CD4-positive, alpha-beta T cell treated with Interleukin-4 for 4 hours (primary cell): ENCODE measurements around the gene MAD1L1.
"Not testable (repeated sequence)": the region's sequence is repeated elsewhere in the genome, so short reads cannot be mapped to it uniquely, and the experiment has no call there.

Experiments
- DNase-seq: peaks from one replicate; pipeline ENCODE4 v3.0.0-alpha.2; 2020

MAD1L1 gene

DNA sequence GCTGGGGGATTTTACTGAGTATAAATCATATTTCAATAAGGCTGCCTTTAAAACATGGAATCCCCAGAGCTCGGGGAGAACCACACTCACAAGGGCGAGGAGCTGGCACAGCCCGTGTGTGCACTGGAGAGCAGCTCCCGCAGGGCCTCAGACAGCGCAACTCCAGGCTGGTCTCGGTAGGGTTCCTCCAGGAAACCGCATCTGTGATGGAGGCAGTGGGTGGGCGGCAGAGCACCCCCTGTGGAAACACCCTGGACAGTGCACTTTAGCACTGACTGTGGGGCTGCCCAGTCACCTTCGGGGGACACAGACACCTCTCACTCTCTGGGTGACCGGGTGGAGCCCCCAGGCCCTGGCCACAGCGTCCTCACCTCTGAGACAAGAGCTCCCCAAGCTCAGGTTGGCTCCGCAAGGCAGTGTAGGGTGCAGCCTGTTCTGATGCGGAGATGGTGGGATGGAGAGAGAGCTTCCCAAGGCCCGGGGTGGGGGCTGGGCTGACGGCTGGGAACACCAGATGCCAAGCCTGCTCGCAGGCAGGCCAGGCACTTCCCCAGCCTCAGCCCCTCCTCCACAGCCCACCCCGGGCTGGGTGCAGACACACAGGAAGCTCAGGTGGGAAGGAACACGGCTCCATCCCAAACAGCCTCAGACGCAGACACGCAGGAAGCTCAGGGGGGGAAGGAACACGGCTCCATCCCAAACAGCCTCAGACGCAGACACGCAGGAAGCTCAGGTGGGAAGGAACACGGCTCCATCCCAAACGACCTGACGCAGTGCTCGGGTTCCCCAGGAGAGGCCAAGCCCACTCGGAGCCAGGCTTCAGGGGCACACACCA lies 224.4 kb downstream of the MAD1L1 start:
- DNase-seq = no peak

DNA sequence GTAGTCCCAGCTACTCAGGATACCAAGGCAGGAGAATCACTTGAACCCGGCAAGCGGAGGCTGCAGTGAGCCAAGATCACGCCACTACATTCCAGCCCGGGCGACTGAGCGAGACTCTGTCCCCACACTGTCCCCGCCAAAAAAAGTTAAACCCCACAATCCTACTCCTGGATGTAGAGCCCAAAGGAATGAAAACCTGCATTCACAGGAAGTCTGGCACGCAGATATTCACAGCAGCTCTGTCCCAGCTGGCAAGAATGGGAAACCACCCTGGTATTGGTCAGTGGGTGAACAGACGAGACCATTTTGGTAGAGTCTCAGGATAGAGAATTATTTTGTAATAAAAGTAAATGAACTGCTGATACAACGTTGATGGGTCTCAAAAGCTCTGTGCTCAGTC lies 225.2 kb downstream of the MAD1L1 start:
- DNase-seq = no peak

DNA sequence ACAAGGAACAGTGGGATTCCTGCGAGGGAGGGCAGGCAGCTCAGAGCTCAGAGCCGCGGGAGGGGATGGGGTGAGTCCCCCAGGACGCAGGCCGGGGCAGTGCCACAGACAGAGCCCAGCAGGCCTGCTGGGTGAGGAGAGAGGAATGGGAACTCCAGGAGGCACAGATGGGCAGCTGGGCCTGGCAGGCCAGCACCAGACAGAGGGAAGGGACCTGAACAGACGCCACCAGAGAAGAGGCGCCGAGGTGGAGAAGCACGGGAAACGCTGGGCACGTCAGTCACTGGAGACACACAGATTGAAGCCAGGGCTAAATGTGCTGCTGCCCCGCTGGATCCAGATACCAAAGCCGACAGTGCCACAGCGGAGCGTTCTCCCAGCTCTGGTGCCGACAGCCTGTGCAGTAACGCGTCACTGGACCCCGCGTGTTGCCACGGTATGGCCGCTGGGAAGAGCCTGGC lies 225.8 kb downstream of the MAD1L1 start:
- DNase-seq = no peak

DNA sequence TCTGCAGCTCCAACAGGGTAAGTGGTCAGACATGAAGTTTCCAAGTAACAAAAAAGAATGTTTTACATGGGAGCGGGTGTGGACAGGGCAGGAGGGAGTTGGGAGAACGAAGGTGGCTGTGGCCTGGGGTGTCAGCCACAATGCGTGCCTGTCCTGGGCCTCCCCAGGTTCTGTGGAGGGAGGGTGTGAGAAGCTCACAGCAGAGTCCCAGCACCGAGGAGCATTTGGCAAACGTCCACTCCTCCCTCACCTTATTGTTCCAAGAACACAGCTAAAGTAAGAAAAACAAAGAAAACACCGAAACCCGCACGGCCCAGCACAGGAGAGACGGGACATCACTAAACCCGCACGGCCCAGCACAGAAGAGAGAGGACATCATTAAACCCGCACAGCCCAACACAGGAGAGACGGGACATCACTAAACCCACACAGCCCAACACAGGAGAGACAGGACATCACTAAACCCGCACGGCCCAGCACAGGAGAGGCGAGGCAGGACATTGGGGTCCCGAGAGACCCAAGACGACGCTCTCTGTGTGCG lies 226.4 kb downstream of the MAD1L1 start:
- DNase-seq = no peak

DNA sequence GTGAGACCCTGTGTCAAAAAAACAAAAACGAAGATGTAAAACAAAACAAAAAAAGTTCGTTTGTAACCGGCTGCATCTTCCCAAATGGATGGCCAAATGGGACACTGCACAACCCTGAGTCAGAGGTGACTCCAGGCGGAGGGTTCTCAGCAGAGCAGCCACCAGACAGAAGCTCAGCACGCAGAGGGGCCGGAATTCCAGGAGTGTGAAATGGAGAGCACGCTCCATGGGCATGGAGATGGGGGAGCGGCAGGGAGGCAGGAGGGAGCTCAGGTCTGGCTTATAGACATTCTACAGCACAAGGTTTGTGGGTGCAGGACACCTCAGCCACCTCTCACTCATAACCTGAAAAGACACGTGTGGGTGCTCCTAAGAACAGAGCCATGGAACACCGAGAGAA lies 227.0 kb downstream of the MAD1L1 start:
- no peak for DNase-seq

DNA sequence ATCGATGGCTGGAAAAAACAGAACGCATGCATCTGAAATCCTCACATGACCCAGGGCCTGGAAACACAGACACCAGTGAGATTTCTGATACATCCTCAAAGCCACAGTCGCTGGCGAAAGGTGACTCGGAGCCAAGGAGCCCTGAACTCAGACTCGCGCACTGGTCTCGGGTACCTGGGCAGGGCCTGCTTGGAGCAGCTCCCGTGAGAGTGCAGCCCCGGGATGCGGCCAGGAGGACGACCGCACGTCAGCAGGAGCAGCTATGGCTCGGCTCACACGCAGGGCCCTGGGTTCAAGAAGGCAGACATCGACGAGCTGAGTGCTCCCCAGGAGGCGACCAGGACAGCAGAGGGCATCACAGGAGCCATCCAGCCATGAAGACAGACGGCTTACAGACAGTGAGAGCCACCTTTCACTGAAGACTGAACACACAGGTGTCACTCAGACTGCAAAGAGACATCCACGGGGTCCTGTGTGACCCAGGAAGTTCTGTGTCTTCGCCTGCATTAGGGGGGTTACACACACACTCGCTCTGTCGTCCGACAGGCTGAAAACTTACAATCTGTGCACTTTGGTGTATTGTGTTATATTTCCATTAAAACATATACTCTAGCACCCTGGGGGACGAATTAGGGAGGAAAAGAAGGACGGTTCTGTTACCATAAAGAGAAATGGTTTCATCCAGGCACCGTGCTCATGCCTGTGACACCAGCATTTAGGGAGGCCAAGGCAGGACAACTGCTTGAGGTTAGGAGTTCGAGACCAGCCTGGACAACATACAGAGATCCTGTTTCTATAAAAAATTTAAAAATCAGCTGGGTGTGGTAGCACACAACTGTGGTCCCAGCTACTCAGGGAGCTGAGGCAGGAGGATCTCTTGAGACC lies 227.7 kb downstream of the MAD1L1 start:
- no peak for DNase-seq

DNA sequence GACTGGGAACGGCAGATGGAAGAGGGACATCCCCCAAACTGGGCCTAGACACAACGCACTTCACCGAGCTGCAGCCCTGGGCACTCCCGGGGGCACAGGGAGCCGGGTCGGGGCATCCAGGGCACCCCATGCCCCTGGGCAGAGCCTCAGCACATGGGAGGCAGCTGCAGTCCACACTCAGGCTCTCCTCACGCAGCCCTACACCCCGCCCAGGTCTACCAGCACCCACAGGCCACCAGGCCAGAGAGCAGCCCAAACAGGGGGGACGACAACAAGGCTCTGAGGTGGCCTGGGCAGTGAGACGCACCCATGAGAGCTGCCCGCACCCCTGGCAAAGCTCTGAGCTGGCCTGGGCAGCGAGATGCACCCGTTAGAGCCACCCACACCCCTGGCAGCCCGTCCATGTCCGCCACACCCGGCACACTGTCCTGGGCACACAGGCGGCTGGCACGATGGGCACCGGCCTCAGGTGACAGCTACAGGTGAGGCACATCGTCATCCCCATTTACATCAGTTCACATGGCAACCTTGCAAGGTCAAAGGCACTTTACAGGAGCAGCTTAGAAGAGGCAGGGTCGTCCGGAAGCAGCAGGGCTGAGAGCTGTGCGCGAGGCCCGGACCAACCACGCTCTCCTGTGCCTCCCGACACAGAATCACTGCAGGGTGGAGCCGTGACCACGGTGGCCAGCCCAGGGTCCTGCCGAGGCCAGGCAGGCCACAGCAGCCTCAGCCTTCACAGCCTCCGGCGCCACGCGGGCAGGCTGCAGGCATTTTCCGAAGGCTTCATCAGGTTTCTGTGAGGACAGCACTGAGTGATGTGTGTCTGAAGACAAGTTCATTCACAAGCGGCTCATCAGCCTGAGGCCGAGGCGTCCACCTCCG lies 228.6 kb downstream of the MAD1L1 start:
- no peak for DNase-seq

DNA sequence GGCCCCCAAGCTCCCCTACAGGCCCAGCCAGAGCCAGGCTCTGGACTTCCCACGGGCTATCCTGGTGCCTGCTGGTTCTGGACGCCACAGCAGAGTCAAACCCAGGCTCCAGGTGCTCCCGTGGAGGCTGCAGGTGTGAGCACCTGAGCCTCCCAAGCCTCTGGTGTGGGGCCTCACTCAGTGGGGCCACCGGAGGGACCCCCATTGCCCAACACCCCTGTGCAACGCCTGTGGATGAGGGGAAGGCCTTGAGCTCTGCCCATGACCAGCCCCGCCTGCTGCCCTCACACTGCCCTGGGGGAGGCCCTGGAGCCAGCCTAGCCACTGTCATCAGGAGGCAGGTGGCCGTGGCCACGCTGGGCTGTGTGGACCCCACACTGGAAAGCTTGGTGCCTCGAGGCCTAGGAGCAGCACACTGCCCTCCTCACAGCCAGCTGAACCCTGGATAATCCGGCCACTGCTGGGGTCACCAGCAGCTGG lies 229.3 kb downstream of the MAD1L1 start:
- no peak for DNase-seq

DNA sequence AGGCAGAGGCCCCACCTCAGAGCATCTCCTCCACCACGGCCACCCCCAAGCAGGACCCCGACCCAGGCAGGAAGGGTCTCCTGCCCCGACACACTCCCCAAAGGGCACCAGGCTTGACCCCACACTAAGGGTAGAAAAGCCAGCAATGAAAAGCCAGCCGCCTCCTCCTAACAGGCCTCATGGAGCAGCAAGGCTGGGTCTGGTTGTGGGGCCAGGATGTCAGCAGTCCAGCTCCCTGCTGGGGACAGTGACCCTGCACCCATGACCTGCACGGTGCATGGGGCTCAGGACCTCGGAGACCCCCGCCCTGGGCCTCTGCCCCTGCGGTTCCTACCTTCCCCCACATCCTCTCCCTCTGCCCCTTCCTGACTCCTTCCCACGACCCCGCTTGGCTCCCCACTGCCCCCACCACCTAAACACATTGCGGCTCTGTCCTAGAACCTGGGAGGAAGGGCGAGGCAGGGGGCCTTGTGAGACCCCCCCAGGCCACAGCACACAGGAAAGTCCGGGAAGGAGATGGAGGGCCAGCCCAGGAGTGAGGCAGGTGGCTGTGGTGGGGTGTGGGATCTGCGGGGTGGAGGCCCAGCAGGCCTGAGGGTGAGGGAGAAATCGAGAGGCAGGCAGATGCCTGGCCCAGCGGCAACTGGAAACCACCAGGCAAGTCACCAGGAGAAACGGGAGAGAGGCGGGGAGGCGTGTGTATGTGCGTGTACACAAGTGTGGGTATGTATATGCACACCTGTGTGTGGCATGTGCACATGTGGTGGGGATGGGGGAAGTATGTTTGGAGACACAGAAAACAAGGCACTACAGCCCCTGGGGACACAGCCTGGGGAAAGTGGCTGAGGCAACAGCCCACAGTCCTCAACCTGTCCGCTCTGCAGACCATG lies 229.9 kb downstream of the MAD1L1 start:
- no peak for DNase-seq

DNA sequence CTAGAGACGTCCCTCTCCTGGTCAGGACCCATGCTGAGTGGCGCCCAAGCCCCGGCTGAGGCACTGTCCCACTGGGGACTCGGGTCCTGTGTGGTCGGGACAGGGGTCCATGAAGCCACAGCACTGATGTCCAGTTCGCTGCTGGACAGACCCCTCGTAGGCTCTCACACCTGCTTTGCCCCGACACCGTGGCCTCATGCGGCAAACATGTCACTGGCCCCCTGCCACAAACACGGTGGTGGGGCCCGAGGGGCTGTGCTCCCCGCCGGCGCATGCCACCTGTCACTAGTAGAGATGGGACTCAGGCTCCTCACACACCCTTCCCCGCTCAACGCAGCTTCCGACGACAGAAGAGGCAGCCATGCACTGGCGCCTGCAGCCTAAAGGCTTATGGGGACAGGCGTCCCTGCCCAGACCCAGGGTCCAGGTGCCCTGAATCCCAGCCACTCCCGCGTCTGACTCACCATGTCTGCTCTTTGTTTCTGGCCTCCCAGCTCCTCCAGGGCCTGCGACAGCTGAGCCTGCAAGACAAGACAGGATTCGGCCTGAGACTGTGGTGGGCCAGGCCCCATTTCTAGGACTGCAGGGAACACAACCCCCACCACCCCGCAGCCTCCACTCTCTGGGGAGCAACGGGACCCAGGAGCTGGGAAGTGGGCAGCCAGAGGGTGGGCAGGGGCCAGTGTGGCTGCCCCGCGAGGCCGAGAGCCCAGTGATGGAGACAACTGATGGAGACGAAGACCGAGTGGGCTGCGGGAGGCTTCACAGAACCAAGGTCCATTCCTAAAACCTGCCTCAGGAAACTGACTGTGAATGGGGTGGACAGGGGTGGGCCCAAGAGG lies 230.9 kb downstream of the MAD1L1 start:
- no peak for DNase-seq

DNA sequence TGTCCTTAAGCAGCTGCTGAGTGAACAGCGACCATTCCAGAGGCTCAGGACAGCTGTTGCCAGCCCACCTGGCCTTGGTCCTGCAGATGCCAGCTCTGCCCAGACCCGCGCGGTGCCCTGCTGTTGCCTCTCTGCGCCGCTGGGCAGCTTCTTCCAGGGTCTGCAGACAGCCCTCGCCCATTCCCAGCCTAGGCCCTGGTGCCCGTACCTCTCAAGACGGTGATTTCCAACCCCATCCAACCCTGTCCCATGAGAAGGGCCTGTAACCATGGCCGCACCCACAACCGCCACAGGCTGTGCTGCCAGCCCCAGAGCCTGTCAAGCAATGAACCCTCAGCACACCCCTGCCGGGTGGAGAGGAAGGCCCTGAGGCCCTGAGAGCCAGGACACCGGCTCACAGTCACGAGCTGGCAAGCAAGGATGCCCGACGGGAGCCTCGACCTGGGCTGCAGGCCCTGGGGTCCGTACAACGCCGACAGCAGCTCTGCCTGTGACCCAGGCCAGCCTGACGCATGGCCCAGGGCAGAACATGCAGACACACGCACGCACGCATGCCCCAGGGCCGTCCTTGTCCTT lies 231.9 kb downstream of the MAD1L1 start:
- DNase-seq = no peak

DNA sequence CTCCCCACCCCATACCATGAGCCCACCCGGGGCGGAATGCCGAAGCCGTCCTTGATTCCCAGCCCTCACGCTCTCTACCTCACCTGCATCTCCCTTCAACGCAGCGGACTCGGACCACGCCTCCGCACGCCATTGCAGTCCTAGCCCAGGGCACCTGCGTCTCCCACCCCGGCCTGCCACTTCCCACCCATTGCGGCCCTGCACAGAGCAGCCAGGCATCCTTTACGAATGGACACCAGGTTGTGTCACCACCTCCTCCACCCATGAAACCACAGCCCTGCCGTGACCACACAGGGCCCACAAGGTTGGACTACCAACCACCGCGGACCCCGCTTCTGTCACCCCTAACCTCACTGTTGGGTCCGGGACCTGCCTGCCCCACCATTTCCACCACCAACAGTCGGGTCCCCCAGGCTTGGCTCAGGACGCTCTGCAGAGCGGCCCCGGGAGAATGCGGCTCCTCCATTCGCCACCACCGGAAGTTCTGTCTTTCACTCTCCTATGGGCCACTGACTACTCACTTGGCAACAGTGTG lies 232.5 kb downstream of the MAD1L1 start:
- no peak for DNase-seq

DNA sequence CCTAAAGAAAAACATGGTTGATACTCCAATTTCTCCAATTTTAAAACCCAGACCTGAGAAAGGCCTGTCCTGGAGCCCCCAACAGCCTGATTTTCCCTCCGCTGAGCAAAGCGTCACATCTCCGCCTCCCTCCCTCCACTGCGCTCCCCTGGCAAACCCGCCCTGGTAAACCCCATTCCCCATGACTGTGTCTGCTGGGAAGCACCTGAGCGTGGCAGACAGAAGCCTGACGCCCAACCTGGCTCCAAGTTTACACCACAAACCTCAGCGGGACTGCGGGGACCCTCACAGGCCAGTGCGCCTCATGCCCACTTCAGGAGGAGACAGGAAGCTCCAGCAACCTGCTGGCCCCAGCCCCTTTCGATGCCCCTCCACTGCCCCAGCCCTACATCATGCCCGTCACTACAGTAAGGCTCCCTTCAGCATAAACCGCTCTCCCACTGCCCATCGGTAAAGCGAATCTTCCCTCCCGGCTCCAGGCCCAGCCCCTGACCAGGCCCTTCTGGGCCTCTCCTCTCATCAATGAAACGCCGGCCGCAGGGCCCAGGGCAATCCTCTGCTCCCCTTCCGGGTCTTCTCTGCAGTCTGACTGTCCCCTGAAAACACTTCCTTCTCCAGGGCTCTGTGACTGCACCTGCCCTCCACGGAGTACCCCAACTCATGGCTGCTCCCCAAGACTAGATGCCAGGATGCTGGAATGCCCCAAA lies 233.3 kb downstream of the MAD1L1 start:
- DNase-seq = no peak

DNA sequence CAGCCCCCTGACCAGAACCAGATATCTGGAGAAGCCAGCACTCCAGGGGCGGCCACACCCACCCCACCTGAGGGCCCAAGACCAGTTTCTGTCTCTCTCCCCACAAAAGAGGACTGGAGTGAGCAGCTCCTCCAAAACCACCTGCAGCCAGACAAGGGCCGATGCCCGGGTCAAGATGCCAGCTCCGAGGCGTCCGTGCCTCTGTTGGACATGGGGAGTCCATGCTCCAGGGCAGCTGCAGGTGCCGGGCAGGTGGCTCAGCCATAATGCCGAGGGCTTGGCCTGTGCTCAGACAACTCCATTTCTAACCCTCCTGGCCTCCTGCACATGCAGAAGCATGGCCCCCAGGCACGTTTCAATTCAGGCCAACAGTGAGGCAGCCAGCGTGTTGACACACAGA lies 234.6 kb downstream of the MAD1L1 start:
- DNase-seq = no peak

DNA sequence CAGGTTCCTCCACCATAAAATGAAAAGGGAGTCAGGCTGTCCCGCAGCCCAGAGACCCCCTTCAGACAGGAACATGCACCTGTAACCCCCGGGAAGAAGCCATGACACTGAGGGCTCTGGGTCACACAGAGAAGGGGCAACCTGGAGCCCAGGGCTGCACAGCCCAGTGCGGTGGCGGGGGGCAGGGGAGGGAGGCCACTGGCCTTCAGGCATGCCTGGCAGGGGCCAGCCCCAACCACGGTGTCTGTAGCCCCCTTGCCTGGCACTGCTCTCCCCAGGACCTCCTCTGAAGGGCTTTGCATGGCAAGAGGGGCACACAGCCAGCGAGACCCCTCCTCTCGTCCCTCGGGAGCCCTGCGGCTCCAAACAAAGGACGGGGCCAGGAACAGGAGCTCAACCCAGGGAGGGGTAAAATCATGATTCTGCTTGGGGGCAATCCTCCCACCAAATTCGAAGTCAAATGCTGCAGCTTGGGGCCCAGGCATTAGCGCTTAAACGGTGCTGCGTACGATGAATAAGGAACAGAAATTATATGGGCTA lies 235.1 kb downstream of the MAD1L1 start:
- no peak for DNase-seq

DNA sequence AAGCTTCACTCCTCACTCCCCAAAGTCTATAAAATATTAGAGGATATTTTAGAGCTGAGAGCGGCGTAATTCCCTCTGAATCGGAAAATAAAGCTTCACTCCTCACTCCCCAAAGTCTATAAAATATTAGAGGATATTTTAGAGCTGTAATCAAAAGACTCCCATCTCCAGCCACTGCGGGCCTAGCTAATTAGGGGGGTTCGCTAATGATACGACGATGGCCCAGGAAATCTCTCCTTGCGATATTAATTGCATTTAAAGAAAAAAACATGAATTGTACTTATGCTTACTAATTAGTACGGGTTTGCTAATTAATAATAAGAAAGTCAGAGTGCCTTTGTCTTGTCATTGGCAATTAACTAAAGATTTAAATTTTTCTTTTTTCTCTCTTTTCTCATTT lies 235.9 kb downstream of the MAD1L1 start:
- DNase-seq = no peak

DNA sequence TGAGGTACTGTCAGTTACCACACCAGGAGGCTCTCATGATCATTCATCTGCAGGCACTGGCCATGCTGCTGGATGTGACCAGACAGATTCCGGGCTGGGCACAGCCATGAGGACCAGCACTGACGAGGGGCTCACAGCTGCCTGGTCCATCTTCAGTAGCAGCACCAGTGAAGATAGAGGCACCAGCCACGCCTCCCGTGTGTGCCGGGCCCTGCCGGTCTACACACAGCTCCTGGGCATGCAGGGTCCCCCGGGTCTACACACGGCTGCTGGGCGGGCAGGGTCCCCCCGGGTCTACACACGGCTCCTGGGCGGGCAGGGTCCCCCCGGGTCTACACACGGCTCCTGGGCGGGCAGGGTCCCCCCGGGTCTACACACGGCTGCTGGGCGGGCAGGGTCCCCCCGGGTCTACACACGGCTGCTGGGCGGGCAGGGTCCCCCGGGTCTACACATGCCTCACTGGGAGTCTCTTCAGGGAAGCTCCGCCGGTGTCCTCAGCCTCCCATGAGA lies 236.8 kb downstream of the MAD1L1 start:
- not testable (repeated sequence) for DNase-seq

DNA sequence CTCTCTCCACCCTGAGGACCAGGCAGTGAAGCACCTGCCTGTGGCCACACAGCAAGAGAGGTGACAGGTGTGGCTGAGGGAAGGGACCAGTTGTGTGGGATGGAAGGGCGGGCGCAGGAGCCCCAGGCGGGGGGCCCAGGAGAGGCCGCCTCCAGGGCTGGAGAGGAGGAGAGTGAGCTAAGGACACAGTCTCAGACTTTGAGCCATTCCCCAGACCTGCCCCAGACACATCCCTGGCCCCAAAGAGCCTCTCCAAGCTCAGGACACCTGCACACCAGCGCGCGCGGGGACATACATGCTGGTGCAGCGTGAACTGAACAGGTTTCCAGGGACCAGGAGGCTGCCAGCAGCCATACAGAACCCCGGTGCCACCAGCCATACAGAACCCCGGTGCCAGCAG lies 237.3 kb downstream of the MAD1L1 start:
- no peak for DNase-seq

DNA sequence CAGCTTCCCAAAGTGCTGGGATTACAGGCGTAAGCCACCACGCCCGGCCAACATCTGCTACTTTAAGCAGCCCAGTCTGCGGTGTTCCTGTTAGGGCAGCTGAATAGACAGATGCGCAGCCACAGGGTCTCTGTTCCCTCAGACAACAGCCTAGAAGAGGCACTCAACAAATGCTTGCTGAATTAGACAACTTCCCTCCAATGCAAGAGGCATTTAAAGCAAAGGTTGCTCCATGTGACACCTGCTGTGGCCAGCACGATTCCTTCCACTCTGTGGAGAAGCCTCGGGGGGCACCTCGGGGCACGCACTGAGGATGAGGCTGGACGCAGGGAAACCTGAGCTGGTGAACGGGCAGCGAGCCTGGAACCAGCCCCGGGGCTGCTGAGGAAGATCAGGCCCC lies 237.8 kb downstream of the MAD1L1 start:
- DNase-seq = no peak
